Measurements from ENCODE around the gene XPO6. TPM values are rescaled to one million over a fixed set of nuclear protein-coding genes. Genes with fewer than 3 reads are reported as not detected.

Gene XPO6
- polyA plus RNA-seq, 1 of the 3 experiments (the other 2 are of a cell fraction), result 97.1 TPM

GRCh38 chr16:28087675-28088300, 124.0 kb downstream of the XPO6 start:
- DNase-seq, result no peak
- Histone ChIP-seq H3K4me3 (ENCODE audit: low read depth in 2 of 2, low read length in 1 of 2) (no peak overlapping the region), H3K27me3 (ENCODE audit: insufficient read depth) (no peaks in the 10 kb centered on the region), H3K9me2 (no peaks in the 10 kb centered on the region), H2AFZ (ENCODE audit: low read depth) (no peak overlapping the region), H3K4me1 (ENCODE audit: control insufficient read depth in 1 of 2, insufficient read depth in 2 of 2, low read depth in 1 of 2, low read length in 1 of 2) (no peaks in the 10 kb centered on the region; a peak in 1 of 4 replicates), H3K36me3 (replicated peaks in 1 of 2; ENCODE audit: control insufficient read depth in 1 of 2, insufficient read depth in 2 of 2, low read length in 1 of 2) (no peaks in the 10 kb centered on the region), H3K79me2 (ENCODE audit: insufficient read depth) (no peaks in the 10 kb centered on the region), H3K9me3 (no peaks in the 10 kb centered on the region), H4K20me1 (ENCODE audit: insufficient read depth) (no peaks in the 10 kb centered on the region), H3F3A (replicated peaks; ENCODE audit: insufficient read depth) (no peaks in the 10 kb centered on the region), H3K4me2 (no peak overlapping the region), H3K9ac (no peak overlapping the region), H3K27ac (ENCODE audit: low read depth in 2 of 2, low read length in 1 of 2) (no peak overlapping the region)
- TF ChIP-seq MXI1 (IDR thresholded peaks at IDR 0.05; ENCODE audit: low read depth, low read length) (no peak), REST (IDR thresholded peaks at IDR 0.05; ENCODE audit: low read depth, low read length) (peak; percentile 88)
- WGBS (ENCODE audit: low lambda C conversion rate), result 93% methylated on average over 7 of the region's 7 CpGs
- ChIA-PET CTCF (interaction anchor here (1.8 kb wide), 1 partner anchor 17 kb away, joined by 8 read pairs; no protein-coding TSS in a partner anchor), POLR2A (no interaction called here)

- Histone ChIP-seq H3K4me2 (no peak overlapping the region), H3K9me2 (no peaks in the 10 kb centered on the region), H3K27ac (ENCODE audit: low read depth in 2 of 2, low read length in 1 of 2) (no peak overlapping the region), H3K9me3 (no peaks in the 10 kb centered on the region), H3K36me3 (replicated peaks in 1 of 2; ENCODE audit: control insufficient read depth in 1 of 2, insufficient read depth in 2 of 2, low read length in 1 of 2) (no peaks in the 10 kb centered on the region), H3K27me3 (ENCODE audit: insufficient read depth) (no peaks in the 10 kb centered on the region), H3K4me3 (ENCODE audit: low read depth in 2 of 2, low read length in 1 of 2) (no peak overlapping the region), H3F3A (replicated peaks; ENCODE audit: insufficient read depth) (no peaks in the 10 kb centered on the region), H3K9ac (no peak overlapping the region), H3K79me2 (ENCODE audit: insufficient read depth) (no peaks in the 10 kb centered on the region), H4K20me1 (ENCODE audit: insufficient read depth) (no peaks in the 10 kb centered on the region), H3K4me1 (ENCODE audit: control insufficient read depth in 1 of 2, insufficient read depth in 2 of 2, low read depth in 1 of 2, low read length in 1 of 2) (no peaks in the 10 kb centered on the region), H2AFZ (ENCODE audit: low read depth) (no peak overlapping the region)
- CTCF ChIA-PET, result interaction anchor here (1.8 kb wide), 1 partner anchor 17 kb away, joined by 8 read pairs; no protein-coding TSS in a partner anchor
- no peak for DNase-seq
- POLR2A ChIA-PET, result no interaction called here
- 88% methylated on average over 6 of the region's 8 CpGs for WGBS (ENCODE audit: low lambda C conversion rate)
- TF ChIP-seq POLR2AphosphoS5 (IDR thresholded peaks at IDR 0.05; ENCODE audit: low read depth, low read length) (no peak), CTCF (IDR thresholded peaks at IDR 0.05) (no peak), ZBTB33 (IDR thresholded peaks at IDR 0.05; ENCODE audit: borderline replicate concordance, low read depth) (no peak), FOSL2 (IDR thresholded peaks at IDR 0.05; ENCODE audit: borderline replicate concordance, low read depth) (no peak), TEAD4 (IDR thresholded peaks at IDR 0.05; ENCODE audit: borderline replicate concordance, insufficient read depth) (no peak), GABPA (IDR thresholded peaks at IDR 0.05; ENCODE audit: low read depth) (no peak)
Observed at GRCh38 chr16:28087140-28087660, 124.6 kb downstream of the XPO6 start.
